Measurements from ENCODE around the gene DLGAP4. TPM values are rescaled to one million over a fixed set of nuclear protein-coding genes. Genes with fewer than 3 reads are reported as not detected.
"Not testable (repeated sequence)": the region's sequence is repeated elsewhere in the genome, so short reads cannot be mapped to it uniquely, and the experiment has no call there.

The DLGAP4 gene
- total RNA-seq, 1 experiment from 2014 or later = 18.3 TPM

DNA sequence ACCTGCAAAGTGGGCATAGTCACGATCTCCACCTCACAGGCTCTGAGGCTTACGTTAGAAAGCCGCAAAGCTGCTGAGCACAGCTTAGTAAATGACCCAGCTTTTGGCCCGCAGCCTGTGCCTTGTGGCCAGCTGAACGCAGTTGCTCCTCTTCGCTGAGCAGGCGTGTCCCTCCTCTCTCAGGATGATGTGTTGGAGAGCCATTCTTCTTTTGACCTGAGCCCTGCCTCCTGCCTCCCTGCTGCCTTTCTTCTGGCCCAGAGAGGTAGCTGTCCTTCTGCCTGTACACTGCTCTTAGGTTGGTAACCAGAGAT is 187.6 kb downstream of the DLGAP4 start:
- DNase-seq (ENCODE audit: low read depth) = peak; percentile 24

- no peak for DNase-seq (ENCODE audit: low read depth)
Observed at GRCh38 chr20:36496707-36497669, 190.8 kb downstream of the DLGAP4 start.

- DNase-seq (ENCODE audit: low read depth) = no peak
Observed at GRCh38 chr20:36497856-36498255, 191.7 kb downstream of the DLGAP4 start.

GRCh38 chr20:36498386-36499179 is 192.4 kb downstream of the DLGAP4 start:
- DNase-seq (ENCODE audit: low read depth) = no peak

DNA sequence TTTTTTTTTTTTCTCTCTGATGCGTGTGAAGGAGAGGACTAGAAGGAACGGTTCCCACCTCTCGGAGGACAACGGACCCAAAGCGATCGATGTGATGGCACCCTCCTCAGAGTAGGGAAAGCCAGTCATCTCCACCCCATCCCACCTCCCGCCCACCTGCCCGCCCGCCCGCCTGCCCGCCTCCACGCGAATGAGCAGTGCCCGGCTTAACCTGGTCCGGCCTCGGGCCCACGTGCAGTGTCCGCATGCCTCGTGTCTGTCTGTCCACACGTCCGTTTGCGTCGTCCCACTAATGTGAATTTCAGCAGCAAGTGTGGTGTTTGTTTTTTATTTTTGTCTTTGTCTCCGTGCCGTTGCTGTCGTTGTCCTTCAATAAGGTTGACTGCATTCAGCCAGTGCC is 193.1 kb downstream of the DLGAP4 start:
- DNase-seq (ENCODE audit: low read depth) = no peak

DNA sequence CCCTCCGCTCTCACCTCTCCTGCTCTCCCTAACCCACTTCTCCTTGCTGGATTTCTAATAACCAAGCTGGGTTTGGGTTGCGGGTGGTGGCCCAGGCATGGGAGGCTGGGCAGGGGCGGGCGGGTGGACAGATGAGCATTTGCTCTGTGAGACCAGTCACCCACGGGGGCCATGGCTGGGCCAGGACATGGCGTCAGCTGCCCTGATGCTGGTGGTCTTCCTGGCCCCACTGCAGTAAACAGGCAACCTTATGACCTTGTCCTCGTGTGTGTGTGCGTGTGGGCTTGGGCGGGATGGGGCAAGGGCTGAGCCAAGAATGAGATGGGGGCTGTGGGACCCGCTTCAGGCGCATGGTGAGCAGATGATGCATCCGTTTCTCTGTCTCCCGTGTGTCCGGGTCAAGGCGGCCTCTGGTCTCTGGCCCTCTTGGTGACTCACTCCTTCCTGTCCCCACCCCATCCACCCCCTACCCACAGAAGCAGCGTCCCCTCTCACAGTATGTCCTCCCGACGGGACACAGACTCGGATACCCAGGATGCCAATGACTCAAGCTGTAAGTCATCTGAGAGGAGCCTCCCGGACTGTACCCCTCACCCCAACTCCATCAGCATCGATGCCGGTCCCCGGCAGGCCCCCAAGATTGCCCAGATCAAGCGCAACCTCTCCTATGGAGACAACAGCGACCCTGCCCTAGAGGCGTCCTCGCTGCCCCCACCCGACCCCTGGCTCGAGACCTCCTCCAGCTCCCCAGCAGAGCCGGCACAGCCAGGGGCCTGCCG is 193.8 kb downstream of the DLGAP4 start:
- no peak for DNase-seq (ENCODE audit: low read depth)

GRCh38 chr20:36501367-36502006 is 195.3 kb downstream of the DLGAP4 start:
- no peak for DNase-seq (ENCODE audit: low read depth)

DNA sequence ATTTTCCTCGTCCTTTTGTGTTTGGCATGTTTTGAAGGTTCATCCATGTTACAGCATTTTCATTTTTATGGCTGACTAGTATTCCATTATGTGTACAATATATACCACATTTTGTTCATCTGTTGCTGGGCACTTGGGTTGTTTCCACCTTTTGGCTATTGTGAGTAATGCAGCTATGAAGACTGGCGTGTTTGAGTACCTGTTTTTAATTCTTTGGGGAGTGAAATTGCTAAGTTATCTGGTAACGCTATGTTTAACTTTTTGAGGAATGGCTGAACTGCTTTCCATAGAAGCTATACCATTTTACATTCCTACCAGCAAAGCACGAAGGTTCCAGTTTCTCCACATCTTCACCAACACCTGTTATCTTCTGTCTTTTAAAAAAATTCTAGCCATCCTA is 198.2 kb downstream of the DLGAP4 start:
- DNase-seq (ENCODE audit: low read depth) = no peak

GRCh38 chr20:36506253-36506652 is 200.1 kb downstream of the DLGAP4 start:
- DNase-seq (ENCODE audit: low read depth) = no peak

DNA sequence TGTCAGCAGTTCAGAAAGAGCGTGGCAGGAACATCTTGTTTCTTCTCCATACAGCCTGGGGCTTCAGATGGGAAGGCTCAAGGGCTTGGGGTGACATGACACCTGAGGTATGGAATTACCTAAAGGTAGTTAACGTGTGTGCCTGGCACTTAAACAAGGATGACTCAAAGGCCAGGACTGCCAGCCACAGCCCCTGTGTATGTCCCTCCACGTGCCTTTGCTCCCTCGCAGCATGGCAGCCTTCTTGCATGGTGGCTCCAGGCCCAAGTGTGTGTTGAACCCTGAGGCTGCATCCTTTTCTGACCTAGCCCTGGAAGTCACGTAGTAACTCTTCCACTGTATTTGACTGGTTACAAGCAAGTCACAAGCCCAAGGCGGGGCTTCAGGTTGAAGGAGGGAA is 201.6 kb downstream of the DLGAP4 start:
- no peak for DNase-seq (ENCODE audit: low read depth)

DNA sequence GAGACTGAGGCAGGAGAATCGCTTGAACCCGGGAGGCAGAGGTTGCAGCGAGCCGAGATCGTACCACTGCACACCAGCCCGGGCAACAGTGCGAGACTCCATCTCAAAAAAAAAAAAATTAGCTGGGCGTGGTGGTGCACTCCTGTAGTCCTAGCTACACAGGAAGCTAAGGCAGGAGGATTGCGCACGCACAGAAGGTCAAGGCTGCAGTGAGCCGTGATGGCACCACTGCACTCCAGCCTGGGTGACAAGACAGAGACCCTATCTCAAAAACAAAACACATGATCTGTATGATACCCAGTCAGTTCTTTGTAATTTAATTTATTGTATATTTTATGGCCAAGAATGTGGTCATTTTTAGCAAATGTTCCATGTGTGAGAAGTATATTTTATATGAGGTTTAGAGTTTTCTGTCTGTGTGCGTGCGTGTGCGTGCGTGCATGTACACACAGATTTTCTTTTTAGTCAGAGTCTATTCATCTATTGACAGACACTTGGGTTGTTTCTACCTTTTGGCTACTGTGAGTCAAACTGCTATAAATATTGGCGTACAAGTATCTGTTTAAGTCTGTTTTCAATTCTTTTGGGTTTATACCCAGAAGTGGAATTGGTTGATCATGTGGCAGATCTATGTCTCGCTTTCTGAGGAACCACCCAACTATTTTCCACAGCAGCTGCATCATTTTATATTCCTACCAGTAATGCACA is 213.0 kb downstream of the DLGAP4 start:
- no peak for DNase-seq (ENCODE audit: low read depth)

GRCh38 chr20:36519944-36520343 is 213.8 kb downstream of the DLGAP4 start:
- DNase-seq (ENCODE audit: low read depth) = no peak

DNA sequence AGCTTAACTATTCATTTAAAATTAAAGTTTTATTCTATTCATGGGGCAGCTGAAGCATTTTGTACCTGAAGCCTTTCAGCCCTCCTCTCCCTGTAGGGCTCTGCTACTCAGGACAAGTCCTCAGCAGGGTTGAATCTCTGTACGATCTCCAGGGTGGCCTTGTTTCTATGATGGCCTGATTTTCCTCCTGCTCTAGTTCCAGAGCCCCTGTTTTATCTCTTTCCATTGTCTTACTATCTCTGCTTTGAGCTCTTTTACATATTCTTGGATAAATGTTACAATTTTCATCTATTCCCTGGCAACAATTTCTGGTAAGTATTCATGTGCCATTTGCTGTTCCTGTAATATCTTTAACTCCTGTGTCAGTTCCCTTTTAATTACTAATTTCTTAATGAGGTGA is 215.4 kb downstream of the DLGAP4 start:
- DNase-seq (ENCODE audit: low read depth) = no peak

DNA sequence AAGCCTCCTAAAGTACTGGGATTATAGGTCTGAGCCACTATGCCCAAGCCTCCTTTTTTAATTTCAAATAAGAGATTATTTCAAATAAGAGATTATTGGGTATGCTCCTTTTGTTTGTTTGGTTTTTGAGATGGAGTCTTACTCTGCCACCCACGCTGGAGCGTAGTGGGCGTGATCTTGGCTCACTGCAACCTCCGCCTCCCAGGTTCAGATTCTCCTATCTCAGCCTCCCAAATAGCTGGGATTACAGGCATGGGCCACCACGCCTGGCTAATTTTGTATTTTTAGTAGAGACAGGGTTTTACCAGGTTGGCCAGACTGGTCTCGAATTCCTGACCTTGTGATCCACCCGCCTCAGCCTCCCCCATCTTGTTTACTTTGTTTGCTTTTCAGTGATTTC is 216.3 kb downstream of the DLGAP4 start:
- not testable (repeated sequence) for DNase-seq (ENCODE audit: low read depth)

GRCh38 chr20:36523341-36523740 is 217.2 kb downstream of the DLGAP4 start:
- DNase-seq (ENCODE audit: low read depth) = no peak

DNA sequence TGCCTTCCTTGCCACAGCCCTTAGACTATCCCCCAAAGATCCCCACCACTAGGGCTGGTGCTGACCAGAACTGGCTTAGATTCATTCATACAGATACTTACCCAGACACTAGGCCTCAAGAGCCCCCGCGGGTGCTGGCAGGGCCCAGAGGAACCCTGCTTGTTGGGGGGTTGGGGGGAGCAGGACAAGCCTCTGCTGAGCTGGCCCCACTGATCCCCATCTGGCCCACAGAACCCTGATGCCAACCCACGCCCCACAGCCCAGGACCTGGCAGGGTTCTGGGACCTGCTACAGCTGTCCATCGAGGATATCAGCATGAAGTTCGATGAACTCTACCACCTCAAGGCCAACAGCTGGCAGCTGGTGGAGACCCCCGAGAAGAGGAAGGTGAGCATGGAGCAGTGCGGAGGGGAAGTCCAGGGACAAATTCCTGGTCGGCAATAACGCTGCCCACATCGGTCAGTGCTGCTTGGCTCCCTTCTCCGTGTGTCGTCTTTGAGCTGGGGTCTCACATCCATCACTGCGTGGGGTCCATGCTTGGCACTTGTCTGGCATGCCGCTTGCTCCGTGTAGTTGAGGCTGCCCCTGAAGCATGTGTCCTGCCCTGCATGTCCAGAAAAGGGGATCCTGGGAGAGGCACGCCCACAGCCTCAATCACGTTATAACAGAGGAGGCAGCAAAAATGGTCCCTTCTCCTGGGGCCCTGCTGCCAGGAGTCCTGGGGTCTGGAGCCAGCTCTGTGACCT is 219.7 kb downstream of the DLGAP4 start:
- DNase-seq (ENCODE audit: low read depth) = no peak

GRCh38 chr20:36526521-36527011 is 220.4 kb downstream of the DLGAP4 start:
- DNase-seq (ENCODE audit: low read depth) = no peak

- DNase-seq (ENCODE audit: low read depth) = no peak
Observed at GRCh38 chr20:36527331-36528125, 221.4 kb downstream of the DLGAP4 start.

DNA sequence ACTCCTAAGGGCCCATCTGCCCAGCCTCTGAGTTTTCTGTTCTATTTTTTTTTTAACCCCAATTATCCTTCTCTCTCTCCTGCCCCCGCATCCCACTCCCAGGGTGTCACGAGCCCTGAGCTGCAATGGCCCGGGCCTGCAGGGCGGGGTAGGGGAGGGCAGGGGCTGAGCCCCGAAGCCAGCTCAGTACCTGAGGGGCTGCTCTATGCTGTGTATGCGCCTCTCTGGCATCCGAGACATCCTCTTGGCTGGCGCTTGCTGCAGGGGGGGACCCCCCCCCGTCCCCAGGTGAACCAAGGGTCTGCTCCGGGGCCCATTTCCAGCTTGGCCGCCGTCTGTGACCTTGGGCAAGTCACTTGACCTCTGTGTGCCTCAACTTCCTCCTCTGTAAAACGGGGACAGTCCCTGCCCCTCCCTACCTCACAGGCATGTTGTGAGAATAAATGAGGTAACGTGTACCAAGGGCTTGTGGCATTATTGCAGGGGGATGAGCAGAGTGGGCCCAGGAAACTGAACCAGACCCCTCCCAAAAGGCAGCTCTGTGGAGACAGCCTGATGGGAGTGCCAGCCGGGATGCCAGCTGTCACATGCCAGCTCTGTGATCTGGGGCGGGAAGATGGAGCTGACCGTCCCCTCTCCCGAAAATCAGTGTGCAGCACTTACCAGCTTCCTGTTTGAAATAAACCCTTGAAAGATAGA is 222.2 kb downstream of the DLGAP4 start:
- DNase-seq (ENCODE audit: low read depth) = no peak
